MM.1S (cell line): Measurements from ENCODE around the gene AGAP1.

ENCODE experiments used
- CTCF ChIP-seq: fragments of 300-600 bp; sonication (generic); IDR thresholded peaks from 2 replicates; pipeline ENCODE4 v1.5.1; 2016; ENCODE audit warnings: antibody characterized with exemption, low read length, mixed read lengths
- EZH2 ChIP-seq: fragments of 300-600 bp; sonication (generic); optimal IDR thresholded peaks from 2 replicates; pipeline ENCODE3; 2017; ENCODE audit warnings: low read depth, mild to moderate bottlenecking, antibody characterized with exemption, low read length, mixed read lengths
- EZH2phosphoT487 ChIP-seq: fragments of 300-600 bp; sonication (generic); IDR thresholded peaks from 2 replicates; pipeline ENCODE4 v1.6.1; 2018; ENCODE audit warnings: antibody characterized with exemption, low read length

GRCh38 chr2:235564884-235565530 lies 71.2 kb downstream of the AGAP1 start:
- TF ChIP-seq CTCF = no peak
- TF ChIP-seq EZH2 = no peak
- no peak for TF ChIP-seq EZH2phosphoT487
